H1 (cell line): Measurements from ENCODE around the gene CBFB. TPM values are rescaled to one million over a fixed set of nuclear protein-coding genes. Genes with fewer than 3 reads are reported as not detected.

Experiments used
- CHD7 ChIP-seq: fragments of 300-600 bp; sonication (generic); IDR thresholded peaks from 2 replicates; pipeline ENCODE4 v1.7.1; 2012; ENCODE audit warnings: low read length, moderate library complexity, mild to moderate bottlenecking, inconsistent platforms; ENCODE audit not compliant: insufficient replicate concordance
- HDAC6 ChIP-seq: IDR thresholded peaks from one replicate; pipeline ENCODE4 v1.7.1; 2012; ENCODE audit warnings: low read depth, mild to moderate bottlenecking, inconsistent platforms, low read length, moderate library complexity
- KDM5A ChIP-seq: fragments of 200-600 bp; IDR thresholded peaks from 2 replicates; pipeline ENCODE4 v1.7.1; 2012; ENCODE audit warnings: mild to moderate bottlenecking, low read length, inconsistent platforms, mixed read lengths
- NANOG ChIP-seq: IDR thresholded peaks from 2 replicates; pipeline ENCODE4 v1.6.1; 2011; ENCODE audit warnings: low read length, low read depth, mild to moderate bottlenecking, inconsistent platforms; ENCODE audit not compliant: insufficient read depth, poor library complexity, severe bottlenecking
- POLR2A ChIP-seq, 2 experiments: IDR thresholded peaks; 1 replicate in 1 of 2; 2 replicates in 1 of 2; pipeline ENCODE4 v1.6.1; 2011; ENCODE audit warnings: low read depth in 2 of 2, low read length in 2 of 2, mild to moderate bottlenecking in 2 of 2; ENCODE audit errors: control extremely low read depth in 1 of 2
- RBBP5 ChIP-seq: IDR thresholded peaks from 2 replicates; pipeline ENCODE4 v1.7.1; 2012; ENCODE audit warnings: low read depth, mild to moderate bottlenecking, inconsistent platforms, low read length, moderate library complexity, borderline replicate concordance
- SIN3A ChIP-seq, 2 experiments: IDR thresholded peaks in 1 of 2; conservative IDR thresholded peaks in 1 of 2; 2 replicates each; pipeline ENCODE4 v1.6.1; 2011 to 2012; ENCODE audit warnings: low read length in 2 of 2, improper control_type of control experiment in 1 of 2, low read depth in 1 of 2, mild to moderate bottlenecking in 1 of 2
- SRF ChIP-seq: IDR thresholded peaks from 2 replicates; pipeline ENCODE4 v1.6.1; 2011; ENCODE audit warnings: mild to moderate bottlenecking, low read depth, low read length, moderate library complexity
- TCF12 ChIP-seq: IDR thresholded peaks from 2 replicates; pipeline ENCODE4 v1.6.1; 2011; ENCODE audit warnings: low read depth, mild to moderate bottlenecking, low read length
- polyA plus RNA-seq, 7 experiments: library from polyadenylated mRNA; depleted of rRNA in 3 of 7; stranded (reverse) in 5 of 7; unstranded in 2 of 7; fragments of >200 nt in 5 of 7; fragments of 200-250 nt in 2 of 7; gene quantifications; 1 replicate in 5 of 7; 2 replicates in 1 of 7; 4 replicates in 1 of 7; pipeline versions ENCODE4 v1.2.1 to v1.2.3, GENCODE V29; 2011 to 2013; ENCODE audit warnings: missing spikeins in 2 of 7, mixed read lengths in 2 of 7
- total RNA-seq: library from RNA; stranded (reverse); fragmentation: NEBNext Ultra II Directional; extraction: Animal tissue kit (Norgen Biotek cat#: 25700); gene quantifications from 2 replicates; pipeline ENCODE4 v1.2.1, GENCODE V29; 2021

CBFB gene
- total and polyA plus RNA-seq, 2 of the 8 experiments (the other 6 are each of a cell fraction or from before 2014, with no cell fraction given) = 11.5 to 31.6 TPM

GRCh38 chr16:67055712-67056487 lies 27.0 kb downstream of the CBFB start (continued):
- TF ChIP-seq CHD7 (no peak), SRF (no peak), RBBP5 (no peak), SIN3A (conservative IDR thresholded peaks at IDR 0.05 in 1 of 2, IDR thresholded peaks at IDR 0.05 in 1 of 2; ENCODE audit: low read depth in 1 of 2, low read length in 2 of 2) (no peak), HDAC6 (no peak), TCF12 (no peak), KDM5A (no peak), POLR2A (IDR thresholded peaks at IDR 0.05; ENCODE audit: control extremely low read depth in 1 of 2, low read depth in 2 of 2, low read length in 2 of 2) (no peak), NANOG (no peak)
